A549 (cell line): ENCODE results near the gene ZNF70.

Experiments
- CTCF ChIP-seq: fragments of >200 bp; sonication (Bioruptor Twin); formaldehyde crosslinking; IDR thresholded peaks from 3 replicates; pipeline ENCODE4 v1.5.1; 2016
- ELK1 ChIP-seq: fragments of 150-350 bp; IDR thresholded peaks from 2 replicates; pipeline ENCODE4 v1.6.1; 2014; ENCODE audit warnings: low read depth, mild to moderate bottlenecking, low read length
- EP300 ChIP-seq, 2 experiments: fragments of >200 bp; sonication (Bioruptor Twin); formaldehyde crosslinking; IDR thresholded peaks; 2 replicates in 1 of 2; 3 replicates in 1 of 2; pipeline ENCODE4 v1.6.1; 2016 to 2017
- RFX5 ChIP-seq: fragments of 450-650 bp; IDR thresholded peaks from 2 replicates; pipeline ENCODE4 v1.7.1; 2014; ENCODE audit warnings: antibody characterized with exemption, mild to moderate bottlenecking, moderate library complexity

GRCh38 chr22:23750367-23750713 is 572 bp downstream of the ZNF70 start:
- TF ChIP-seq CTCF (no peak), EP300 (IDR thresholded peaks at IDR 0.05) (no peak), RFX5 (no peak), ELK1 (no peak)
